Measurements from ENCODE around the gene EYA2.

The EYA2 gene

DNA sequence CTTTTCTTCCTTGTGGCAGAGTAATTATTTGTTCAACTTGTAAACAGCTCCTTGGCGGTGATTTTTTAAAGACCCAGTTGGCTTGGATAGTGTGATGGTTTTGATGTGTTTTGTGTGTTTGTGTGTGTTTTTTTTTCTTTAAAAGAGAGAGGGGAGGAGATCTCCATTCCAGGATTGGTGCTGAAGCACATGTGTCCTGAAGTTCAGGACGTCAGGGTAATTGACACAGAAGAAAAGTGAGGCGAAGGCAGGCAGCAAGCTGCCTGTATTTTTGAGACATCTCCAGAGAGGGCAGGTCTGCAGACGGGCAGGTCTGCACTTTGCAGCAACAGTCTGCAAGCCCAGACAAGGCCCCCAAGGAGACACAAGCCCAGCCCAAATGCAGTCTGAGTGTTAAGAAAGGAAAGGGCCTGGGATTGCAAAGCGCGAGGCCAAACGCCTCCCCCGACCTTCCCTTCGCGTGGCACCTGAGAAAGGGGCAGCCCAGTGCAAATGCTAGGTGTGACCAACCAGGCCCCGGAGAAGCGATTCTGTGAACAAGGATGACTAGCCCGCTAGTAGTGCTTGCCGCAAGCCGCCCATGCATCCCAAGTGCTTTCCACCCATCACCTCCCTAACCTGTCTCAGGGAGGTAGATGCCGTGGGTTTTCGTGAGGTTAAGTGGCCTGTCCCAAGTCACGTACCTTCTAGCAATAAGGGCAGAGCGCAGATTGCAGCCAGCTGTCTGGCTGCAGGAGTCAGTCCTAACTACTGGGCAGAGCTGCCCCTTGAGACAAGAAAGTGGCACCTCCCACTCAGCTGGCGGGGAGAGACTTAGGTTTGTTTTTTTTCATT lies 231.3 kb downstream of the EYA2 start:
- H3K4me3 ChIP-seq (ENCODE audit: low read length): no peak overlapping the region
- DNase-seq (ENCODE audit: low read depth): peak; percentile 94
- TF ChIP-seq, protein P1, sequence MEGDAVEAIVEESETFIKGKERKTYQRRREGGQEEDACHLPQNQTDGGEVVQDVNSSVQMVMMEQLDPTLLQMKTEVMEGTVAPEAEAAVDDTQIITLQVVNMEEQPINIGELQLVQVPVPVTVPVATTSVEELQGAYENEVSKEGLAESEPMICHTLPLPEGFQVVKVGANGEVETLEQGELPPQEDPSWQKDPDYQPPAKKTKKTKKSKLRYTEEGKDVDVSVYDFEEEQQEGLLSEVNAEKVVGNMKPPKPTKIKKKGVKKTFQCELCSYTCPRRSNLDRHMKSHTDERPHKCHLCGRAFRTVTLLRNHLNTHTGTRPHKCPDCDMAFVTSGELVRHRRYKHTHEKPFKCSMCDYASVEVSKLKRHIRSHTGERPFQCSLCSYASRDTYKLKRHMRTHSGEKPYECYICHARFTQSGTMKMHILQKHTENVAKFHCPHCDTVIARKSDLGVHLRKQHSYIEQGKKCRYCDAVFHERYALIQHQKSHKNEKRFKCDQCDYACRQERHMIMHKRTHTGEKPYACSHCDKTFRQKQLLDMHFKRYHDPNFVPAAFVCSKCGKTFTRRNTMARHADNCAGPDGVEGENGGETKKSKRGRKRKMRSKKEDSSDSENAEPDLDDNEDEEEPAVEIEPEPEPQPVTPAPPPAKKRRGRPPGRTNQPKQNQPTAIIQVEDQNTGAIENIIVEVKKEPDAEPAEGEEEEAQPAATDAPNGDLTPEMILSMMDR (IDR thresholded peaks at IDR 0.05; ENCODE audit: insufficient read depth, low read depth, low read length, missing control alignments): no peak

DNA sequence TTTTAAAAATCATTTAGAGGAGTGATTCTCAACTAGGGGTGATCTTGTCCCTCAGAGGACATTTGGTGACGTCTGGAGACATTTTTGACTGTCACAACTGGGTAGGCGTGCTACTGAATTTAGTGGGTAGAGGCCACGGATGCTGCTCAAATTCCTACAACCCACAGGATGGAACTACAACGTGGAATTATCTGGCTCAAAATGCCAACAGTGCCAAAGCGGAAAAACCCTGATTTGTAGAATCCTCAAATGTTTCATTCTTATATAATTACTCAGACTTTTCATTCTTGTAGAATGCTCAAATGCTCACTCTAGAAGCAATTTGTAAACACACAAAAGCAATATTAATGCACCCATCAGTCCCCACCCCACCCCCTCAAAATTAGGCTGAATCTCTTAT lies 232.1 kb downstream of the EYA2 start:
- H3K4me3 ChIP-seq (ENCODE audit: low read length): no peak overlapping the region
- DNase-seq (ENCODE audit: low read depth): no peak
- TF ChIP-seq, protein P1 (IDR thresholded peaks at IDR 0.05; ENCODE audit: insufficient read depth, low read depth, low read length, missing control alignments): no peak

DNA sequence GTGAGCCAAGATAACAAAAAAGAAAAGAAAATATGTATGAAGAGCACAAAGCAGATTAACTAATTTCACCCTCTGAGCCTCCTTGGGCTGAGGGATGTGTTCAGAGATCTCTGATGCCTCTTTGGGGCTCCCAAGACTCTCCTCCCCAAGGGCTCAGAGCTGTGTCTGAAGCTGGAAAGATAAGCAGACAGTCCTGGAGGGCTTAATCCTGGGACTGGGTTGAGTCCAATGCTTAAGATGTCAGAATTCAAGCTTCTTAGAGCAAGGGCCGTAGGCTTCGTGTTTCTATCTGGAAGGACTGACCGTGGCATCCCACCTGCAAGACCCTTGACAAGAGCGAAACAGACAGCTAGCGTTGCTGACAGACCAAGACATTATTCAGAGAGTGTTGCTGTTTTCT lies 232.9 kb downstream of the EYA2 start:
- TF ChIP-seq, protein P1 (IDR thresholded peaks at IDR 0.05; ENCODE audit: insufficient read depth, low read depth, low read length, missing control alignments): no peak
- no peak overlapping the region for H3K4me3 ChIP-seq (ENCODE audit: low read length)
- no peak for DNase-seq (ENCODE audit: low read depth)

DNA sequence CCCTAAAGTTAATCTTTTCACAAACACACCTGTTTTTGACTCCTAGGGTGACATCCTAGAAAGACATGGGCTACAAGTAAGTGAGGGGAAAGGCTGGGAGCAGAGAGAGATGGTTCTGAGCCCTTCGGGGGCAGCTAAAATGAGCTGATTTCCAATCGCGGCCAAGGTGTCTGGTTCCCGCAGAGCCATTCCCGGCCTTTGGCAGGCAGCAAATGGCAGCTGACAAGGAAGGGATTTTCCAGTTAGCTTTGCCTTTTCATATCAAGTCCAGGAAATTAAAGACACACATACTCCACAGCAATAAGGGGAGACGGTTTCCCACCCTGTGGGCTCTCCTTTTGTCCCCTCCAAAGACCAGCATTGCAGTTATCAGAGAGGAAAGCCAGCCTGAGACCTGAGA lies 233.4 kb downstream of the EYA2 start:
- TF ChIP-seq, protein P1 (IDR thresholded peaks at IDR 0.05; ENCODE audit: insufficient read depth, low read depth, low read length, missing control alignments): no peak

DNA sequence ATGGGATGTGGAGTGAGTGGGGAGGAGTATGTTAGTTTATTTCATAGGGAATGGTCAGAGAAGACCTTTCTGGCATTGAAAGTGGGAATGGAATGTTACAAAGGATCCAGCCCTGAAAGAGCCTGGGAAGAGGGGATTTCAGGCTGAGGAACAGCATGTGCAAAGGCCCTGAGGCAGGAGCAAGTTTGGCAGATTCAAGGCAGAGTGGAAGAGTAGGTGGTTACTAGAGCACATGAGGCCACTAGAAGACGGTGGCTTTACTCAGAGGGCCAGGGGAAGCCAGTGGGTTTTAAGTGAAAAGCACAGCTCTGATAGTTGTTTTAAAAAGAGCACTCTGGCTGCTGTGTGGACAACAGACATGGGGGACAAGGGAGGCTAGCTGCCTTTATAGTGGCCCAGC lies 234.7 kb downstream of the EYA2 start:
- H3K4me3 ChIP-seq (ENCODE audit: low read length): no peak overlapping the region
- DNase-seq (ENCODE audit: low read depth): no peak
- TF ChIP-seq, protein P1 (IDR thresholded peaks at IDR 0.05; ENCODE audit: insufficient read depth, low read depth, low read length, missing control alignments): no peak

More for the DNA sequence above, 233.4 kb downstream of the EYA2 start:
- DNase-seq (ENCODE audit: low read depth): no peak
- no peak overlapping the region for H3K4me3 ChIP-seq (ENCODE audit: low read length)

GRCh38 chr20:47133809-47134456 lies 239.3 kb downstream of the EYA2 start:
- no peak overlapping the region for H3K4me3 ChIP-seq (ENCODE audit: low read length)
- TF ChIP-seq, protein P1 (IDR thresholded peaks at IDR 0.05; ENCODE audit: insufficient read depth, low read depth, low read length, missing control alignments): no peak
- DNase-seq (ENCODE audit: low read depth): peak; percentile 63

All from epithelial cell of esophagus (primary cell).